VCaP (cell line): ENCODE measurements around the gene HUS1.
"Not testable (repeated sequence)": the region's sequence is repeated elsewhere in the genome, so short reads cannot be mapped to it uniquely, and the experiment has no call there.

Source experiments
- H3K27ac ChIP-seq: fragments of 450-650 bp; 2 replicates; pipeline ENCODE4 v1.5.1; 2017
- TF ChIP-seq, protein P1 (sequence below): fragments of 450-650 bp; conservative IDR thresholded peaks from 2 replicates; pipeline ENCODE4 v1.5.1; 2017; ENCODE audit warnings: mild to moderate bottlenecking, moderate library complexity

HUS1 gene

DNA sequence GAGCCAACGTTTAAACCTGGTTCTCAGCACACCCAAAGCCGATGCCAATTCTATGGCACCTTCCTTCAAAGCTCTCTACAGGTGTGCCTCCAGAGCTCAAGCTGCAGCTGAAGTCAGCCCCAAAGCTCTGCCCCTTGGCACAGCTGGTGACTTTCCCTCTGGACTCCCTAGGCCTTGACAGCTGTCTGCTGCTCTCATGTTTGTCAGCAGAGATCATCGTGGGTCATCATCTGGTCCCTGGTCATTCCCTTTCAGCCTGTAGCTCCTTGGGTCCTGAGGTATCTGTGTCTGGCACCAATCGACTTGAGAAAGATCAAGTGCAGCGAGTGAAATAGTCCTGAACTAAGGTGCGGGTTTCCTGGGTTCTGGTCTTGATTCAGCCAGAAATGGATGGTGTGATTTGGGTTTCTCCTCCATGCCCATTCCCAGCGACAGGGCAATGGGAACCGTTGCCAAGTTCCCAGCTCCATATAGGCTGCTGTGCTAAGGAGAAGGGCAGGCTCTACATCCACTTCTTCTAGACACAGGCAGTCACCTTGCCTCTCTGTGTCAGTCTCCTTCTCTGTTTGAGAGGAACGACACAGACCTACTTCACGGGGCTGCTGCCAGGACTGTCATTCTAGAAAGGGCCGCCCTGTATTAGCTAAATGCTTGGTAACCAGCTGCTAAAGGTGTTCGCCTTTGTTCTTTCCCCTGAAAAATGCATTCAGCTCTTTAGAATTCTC lies 34.7 kb downstream of the HUS1 start:
- TF ChIP-seq, protein P1, sequence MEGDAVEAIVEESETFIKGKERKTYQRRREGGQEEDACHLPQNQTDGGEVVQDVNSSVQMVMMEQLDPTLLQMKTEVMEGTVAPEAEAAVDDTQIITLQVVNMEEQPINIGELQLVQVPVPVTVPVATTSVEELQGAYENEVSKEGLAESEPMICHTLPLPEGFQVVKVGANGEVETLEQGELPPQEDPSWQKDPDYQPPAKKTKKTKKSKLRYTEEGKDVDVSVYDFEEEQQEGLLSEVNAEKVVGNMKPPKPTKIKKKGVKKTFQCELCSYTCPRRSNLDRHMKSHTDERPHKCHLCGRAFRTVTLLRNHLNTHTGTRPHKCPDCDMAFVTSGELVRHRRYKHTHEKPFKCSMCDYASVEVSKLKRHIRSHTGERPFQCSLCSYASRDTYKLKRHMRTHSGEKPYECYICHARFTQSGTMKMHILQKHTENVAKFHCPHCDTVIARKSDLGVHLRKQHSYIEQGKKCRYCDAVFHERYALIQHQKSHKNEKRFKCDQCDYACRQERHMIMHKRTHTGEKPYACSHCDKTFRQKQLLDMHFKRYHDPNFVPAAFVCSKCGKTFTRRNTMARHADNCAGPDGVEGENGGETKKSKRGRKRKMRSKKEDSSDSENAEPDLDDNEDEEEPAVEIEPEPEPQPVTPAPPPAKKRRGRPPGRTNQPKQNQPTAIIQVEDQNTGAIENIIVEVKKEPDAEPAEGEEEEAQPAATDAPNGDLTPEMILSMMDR = no peak
- H3K27ac ChIP-seq = no peak overlapping the region

DNA sequence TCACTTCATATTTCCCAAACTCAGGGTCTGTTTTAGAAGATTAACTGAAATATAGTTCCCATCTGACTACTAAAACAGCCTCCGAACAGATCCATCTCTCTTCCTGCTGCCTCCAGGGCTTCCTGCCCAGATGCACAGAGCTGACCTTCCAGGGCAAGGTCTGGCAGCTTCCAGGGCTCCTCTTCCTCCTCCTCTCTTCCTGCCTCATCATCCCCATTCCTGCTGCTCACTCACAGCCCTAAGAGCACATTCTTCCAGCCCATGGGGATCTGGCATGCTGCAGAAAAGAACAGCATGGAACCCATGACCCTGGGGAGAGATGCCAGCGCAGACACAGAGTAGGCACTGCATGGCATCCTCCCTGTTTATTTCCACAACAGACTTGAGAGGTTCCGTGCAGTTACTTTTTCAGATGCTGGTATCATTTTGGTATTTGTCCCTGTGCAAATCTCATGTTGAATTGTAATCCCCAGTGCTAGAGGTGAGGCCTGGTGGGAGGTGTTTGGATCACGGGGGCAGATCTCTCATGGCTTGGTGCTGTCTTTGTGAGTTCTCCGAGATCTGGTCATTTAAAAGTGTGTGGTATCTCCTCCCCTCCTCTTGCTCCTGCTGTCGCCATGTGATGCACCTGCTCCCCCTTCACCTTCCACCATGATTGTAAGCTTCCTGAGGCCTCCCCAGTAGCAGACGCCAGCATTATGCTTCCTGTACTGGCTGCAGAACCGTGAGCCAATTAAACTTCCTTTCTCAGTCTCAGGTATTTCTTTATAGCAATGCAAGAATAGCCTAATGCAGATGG lies 35.5 kb downstream of the HUS1 start:
- TF ChIP-seq, protein P1 = no peak
- H3K27ac ChIP-seq = no peak overlapping the region

DNA sequence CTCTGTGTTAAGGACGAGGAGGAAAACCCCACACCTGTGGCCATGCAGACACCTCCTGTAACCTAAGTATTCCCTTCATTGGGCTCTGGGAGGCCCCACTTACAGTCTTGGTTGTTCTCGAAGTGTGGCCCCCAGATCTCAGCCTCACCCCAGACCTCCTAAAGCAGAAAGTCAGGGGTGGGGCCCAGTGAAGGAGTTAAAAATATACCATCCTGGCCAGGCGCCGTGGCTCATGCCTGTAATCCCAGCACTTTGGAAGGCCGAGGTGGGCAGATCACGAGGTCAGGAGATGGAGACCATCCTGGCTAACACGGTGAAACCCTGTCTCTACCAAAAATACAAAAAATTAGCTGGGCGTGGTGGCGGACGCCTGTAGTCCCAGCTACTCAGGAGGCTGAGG lies 36.8 kb downstream of the HUS1 start:
- not testable (repeated sequence) for H3K27ac ChIP-seq

DNA sequence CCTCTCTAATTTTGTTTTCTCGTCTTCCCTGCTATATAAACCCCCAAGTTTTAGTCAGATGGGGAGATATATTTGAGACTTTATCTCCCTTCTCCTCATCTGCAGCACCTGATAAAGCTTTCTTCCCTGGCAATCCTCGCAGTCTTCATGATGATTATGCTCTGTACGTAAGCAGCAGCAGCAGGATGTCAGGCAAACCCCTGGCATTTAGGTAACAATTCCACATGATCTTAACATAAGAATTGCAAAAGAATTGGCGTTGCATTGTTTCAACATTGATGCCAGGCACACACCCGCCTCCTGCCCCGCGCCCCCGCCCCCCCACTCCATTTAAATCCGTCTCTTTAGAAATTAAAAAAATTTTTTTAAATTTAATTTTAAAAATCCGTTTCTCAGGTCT lies 37.3 kb downstream of the HUS1 start:
- H3K27ac ChIP-seq = no peak overlapping the region
- TF ChIP-seq, protein P1 = no peak

DNA sequence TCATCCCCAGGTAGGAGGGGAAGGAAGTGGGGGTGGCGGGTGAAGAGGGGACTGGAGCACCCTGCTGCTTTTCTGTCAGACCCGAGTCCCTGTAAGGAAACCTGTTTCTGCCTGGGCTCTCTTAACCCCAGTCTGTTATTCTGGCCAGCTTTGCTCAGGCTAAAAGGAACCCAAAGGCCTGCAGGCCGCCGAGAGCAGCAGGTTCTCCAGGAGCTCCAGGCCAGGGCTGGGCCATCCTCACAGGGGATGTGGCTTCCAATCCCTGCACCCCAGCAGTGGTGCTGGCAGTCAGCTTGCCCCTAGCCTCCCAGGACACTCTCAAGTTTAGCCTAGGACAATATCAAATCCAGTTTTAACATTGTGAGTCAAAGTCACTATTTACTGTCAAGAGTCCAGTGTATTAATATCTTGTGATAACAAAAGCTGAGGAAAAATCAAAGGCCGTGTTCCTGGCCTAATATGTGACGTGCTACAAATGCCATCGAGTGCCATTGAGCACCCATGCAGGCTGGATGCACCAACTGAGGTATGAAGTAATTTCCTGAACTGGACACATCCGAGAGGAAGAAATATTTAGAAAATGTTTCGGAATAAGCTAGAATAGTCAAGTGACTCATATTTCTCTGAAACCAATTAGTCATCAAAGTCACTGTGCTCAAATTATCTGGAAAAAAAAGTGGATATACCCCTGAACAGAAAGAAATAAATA lies 38.1 kb downstream of the HUS1 start:
- TF ChIP-seq, protein P1 = no peak
- H3K27ac ChIP-seq = no peak overlapping the region

DNA sequence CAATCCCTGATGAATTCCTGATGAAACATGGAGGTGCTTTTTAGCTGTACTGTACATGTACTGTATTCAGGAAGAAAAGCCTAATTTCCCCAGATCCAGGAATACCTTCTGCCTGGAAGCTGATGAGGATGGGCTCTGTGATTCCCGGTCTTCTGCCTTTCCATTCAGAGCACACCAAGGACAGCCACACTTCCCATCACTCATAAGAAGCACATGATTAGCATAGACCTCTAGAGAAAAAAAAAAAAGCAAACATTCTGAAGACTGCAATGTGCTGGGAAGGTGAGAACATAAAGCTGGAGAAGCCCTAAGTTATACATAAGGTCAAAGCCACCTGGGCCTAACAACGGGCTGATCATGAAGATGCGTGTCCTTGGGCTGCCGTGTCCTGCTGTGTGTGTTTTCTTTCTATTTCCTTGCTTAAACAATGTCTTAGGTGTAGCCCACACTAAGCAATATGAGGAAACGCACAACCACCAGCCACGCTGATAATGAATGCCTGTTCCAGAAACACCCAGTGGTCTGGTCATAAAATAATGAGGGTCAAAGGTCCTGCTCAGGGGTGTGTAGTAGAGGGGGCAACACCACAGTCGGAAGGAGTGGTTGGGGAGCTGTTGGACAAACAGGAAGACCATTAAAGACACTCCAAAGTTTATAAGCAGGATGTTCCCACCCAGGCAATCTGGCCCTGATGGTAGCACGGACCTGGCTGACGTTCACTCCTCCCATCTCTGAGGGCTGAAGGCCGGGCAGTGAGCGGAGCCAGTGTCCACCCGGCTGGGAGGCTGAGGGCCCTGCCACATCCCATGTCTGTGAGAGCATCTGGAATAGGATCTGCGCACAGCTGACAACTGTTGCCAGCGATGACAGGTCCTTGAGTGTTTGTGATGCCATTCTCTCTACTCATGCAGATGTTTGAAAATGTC lies 39.1 kb downstream of the HUS1 start:
- TF ChIP-seq, protein P1 = no peak
- H3K27ac ChIP-seq = no peak overlapping the region

DNA sequence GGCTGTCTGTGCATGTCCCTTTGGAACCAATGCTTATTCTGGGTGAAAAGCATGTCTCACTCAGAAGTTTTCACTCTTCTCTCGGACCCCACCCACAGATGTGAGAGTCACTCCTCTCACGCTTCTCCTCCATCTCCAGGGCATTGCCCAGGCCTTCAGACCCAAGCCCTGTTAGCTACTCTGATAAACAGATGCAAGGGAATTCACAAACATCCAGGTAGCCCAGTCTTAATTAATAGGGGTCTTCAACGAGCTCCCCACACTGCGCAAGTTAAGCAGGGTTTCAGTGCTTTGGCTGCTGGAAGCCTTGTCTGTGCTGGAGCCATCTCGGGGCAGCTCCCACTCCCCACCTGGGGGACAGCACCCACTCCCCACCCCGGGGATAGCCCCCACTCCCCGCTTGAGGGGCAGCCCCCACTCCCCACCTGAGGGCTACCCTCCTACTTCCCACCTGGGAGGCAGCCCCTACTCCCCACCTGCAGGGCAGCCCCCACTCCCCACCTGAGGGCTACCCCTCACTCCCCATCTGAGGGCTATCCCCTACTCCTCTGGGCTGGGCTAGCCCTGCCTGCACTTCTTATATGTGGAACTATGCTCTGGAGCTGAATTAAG lies 39.9 kb downstream of the HUS1 start:
- TF ChIP-seq, protein P1 = no peak
- H3K27ac ChIP-seq = no peak overlapping the region
